OCI-LY1 (cell line): ENCODE results near the gene CFAP221.

ENCODE experiments used
- H2AFZ ChIP-seq: fragments of 200-600 bp; sonication (generic), shearing (Covaris generic); 2 replicates; pipeline ENCODE4 v1.6.0; 2014; ENCODE audit warnings: antibody characterized with exemption, mild to moderate bottlenecking, low read length
- H3F3A ChIP-seq: fragments of 200-600 bp; sonication (generic), shearing (Covaris generic); 2 replicates; pipeline ENCODE4 v1.6.0; 2014; ENCODE audit warnings: mild to moderate bottlenecking, antibody characterized with exemption, low read length, moderate library complexity; ENCODE audit not compliant: insufficient read depth
- H3K27ac ChIP-seq: fragments of 200-600 bp; sonication (generic); 2 replicates; pipeline ENCODE4 v1.5.1; 2014; ENCODE audit warnings: low read length, mixed run types, mild to moderate bottlenecking, low read depth; ENCODE audit not compliant: poor library complexity, severe bottlenecking
- H3K27me3 ChIP-seq: fragments of 200-600 bp; sonication (generic); 2 replicates; pipeline ENCODE4 v1.6.0; 2014; ENCODE audit warnings: antibody characterized with exemption, mild to moderate bottlenecking, low read length, moderate library complexity; ENCODE audit not compliant: insufficient read depth
- H3K36me3 ChIP-seq: fragments of 200-600 bp; sonication (generic); 2 replicates; pipeline ENCODE4 v1.6.1; 2014; ENCODE audit warnings: mild to moderate bottlenecking, antibody characterized with exemption, low read length, moderate library complexity, mixed read lengths; ENCODE audit not compliant: insufficient read depth
- H3K4me1 ChIP-seq: fragments of 200-600 bp; sonication (generic); 2 replicates; pipeline ENCODE4 v1.5.1; 2014; ENCODE audit warnings: mild to moderate bottlenecking, low read length, moderate library complexity; ENCODE audit not compliant: insufficient read depth, severe bottlenecking
- H3K4me2 ChIP-seq: fragments of 200-600 bp; sonication (generic), shearing (Covaris generic); 2 replicates; pipeline ENCODE4 v1.6.1; 2014; ENCODE audit warnings: low read length
- H3K4me3 ChIP-seq: fragments of 200-600 bp; sonication (generic); 2 replicates; pipeline ENCODE4 v1.5.1; 2014; ENCODE audit warnings: low read length, low read depth, mild to moderate bottlenecking, mixed read lengths; ENCODE audit not compliant: poor library complexity, severe bottlenecking
- H3K79me2 ChIP-seq: fragments of 200-600 bp; shearing (Covaris generic); 2 replicates; pipeline ENCODE4 v1.6.1; 2016; ENCODE audit warnings: mixed run types, low read length, mixed read lengths; ENCODE audit not compliant: insufficient read depth
- H3K9ac ChIP-seq: fragments of 200-600 bp; sonication (generic), shearing (Covaris generic); 2 replicates; pipeline ENCODE4 v1.6.1; 2014; ENCODE audit warnings: mild to moderate bottlenecking, low read length, mixed read lengths
- H3K9me2 ChIP-seq: fragments of 200-600 bp; sonication (generic), shearing (Covaris generic); 2 replicates; pipeline ENCODE4 v1.6.1; 2014; ENCODE audit warnings: low read depth, mild to moderate bottlenecking, low read length, mixed read lengths
- H3K9me3 ChIP-seq: fragments of 200-600 bp; shearing (Covaris generic); 2 replicates; pipeline ENCODE4 v1.6.1; 2014; ENCODE audit warnings: low read length, mixed read lengths
- H4K20me1 ChIP-seq: fragments of 200-600 bp; sonication (generic), shearing (Covaris generic); 2 replicates; pipeline ENCODE4 v1.6.0; 2016; ENCODE audit warnings: mild to moderate bottlenecking, low read length; ENCODE audit not compliant: insufficient read depth
- CTCF ChIP-seq: fragments of 200-600 bp; sonication (generic), shearing (Covaris generic); IDR thresholded peaks from 2 replicates; pipeline ENCODE4 v1.5.1; 2017; ENCODE audit warnings: mild to moderate bottlenecking, antibody characterized with exemption, low read length, moderate library complexity, mixed read lengths
- EZH2 ChIP-seq: fragments of 200-600 bp; sonication (generic), shearing (Covaris generic); IDR thresholded peaks from 2 replicates; pipeline ENCODE4 v1.8.0; 2017; ENCODE audit warnings: borderline replicate concordance, mixed run types, mild to moderate bottlenecking, antibody characterized with exemption, low read length, moderate library complexity, mixed read lengths

CFAP221 gene

GRCh38 chr2:119660343-119660658 lies 116.1 kb downstream of the CFAP221 start:
- no peaks in the 10 kb centered on the region for H3K4me1 ChIP-seq

DNA sequence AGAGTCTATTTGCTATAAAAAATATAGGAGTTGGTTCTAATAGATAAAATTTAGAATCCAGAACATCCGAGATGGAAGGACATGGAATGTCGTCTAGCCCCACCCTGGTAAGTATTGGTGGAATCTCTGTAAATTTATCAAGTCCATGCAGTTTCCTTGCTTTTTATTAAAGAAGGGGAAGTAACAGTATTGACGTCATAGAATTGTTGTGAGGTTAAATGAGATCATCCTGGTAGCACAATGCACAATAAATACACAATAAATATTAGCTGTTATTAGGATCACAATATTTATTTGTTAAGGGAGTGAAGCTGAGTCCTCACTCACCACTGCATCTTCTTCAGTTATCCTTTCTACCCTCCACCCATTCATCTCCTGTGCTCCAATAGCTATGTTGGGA lies 118.0 kb downstream of the CFAP221 start:
- Histone ChIP-seq H3K9ac (no peak overlapping the region), H3K4me3 (no peak overlapping the region), H3K36me3 (no peaks in the 10 kb centered on the region), H3K9me2 (no peaks in the 10 kb centered on the region), H3F3A (no peaks in the 10 kb centered on the region), H3K4me1 (no peaks in the 10 kb centered on the region), H4K20me1 (no peaks in the 10 kb centered on the region), H3K4me2 (no peak overlapping the region), H3K27me3 (no peaks in the 10 kb centered on the region), H2AFZ (no peak overlapping the region), H3K9me3 (no peaks in the 10 kb centered on the region), H3K79me2 (no peaks in the 10 kb centered on the region), H3K27ac (no peak overlapping the region)
- no peak for TF ChIP-seq CTCF
- no peak for TF ChIP-seq EZH2

More at GRCh38 chr2:119660343-119660658, 116.1 kb downstream of the CFAP221 start:
- H3K79me2 ChIP-seq, result no peaks in the 10 kb centered on the region
- TF ChIP-seq CTCF (no peak; the same call in 1 of the 2 replicates), EZH2 (no peak)
- H2AFZ ChIP-seq, result no peak overlapping the region
- H3K9me3 ChIP-seq, result no peaks in the 10 kb centered on the region
- H3K36me3 ChIP-seq, result no peaks in the 10 kb centered on the region
- no peak overlapping the region for H3K9ac ChIP-seq
- no peaks in the 10 kb centered on the region for H3F3A ChIP-seq
- H3K4me2 ChIP-seq, result no peak overlapping the region
- H3K27ac ChIP-seq, result no peak overlapping the region
- H4K20me1 ChIP-seq, result no peaks in the 10 kb centered on the region
- H3K27me3 ChIP-seq, result no peaks in the 10 kb centered on the region
- H3K9me2 ChIP-seq, result no peaks in the 10 kb centered on the region
- no peak overlapping the region for H3K4me3 ChIP-seq

DNA sequence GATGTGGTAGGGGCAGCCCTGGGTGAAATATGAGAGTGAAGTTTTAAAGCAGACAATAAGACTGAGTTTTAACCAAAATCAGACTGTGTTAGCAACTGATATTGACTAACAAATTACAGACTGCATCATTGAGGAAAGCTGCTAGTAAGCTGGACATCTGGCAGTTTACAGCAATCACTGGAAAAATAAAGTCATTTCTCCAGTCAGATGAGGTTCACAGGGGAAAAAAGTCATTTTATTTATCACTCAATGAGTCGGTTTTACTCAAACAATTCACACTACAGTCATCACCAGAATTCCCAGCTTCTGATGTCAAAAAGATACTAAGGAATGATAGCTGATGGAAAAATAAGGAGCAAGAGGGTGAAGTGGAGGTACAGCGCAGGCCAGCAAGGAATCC lies 124.3 kb downstream of the CFAP221 start:
- no peaks in the 10 kb centered on the region; the same call in 1 of the 2 replicates for H3K36me3 ChIP-seq
- H4K20me1 ChIP-seq, result no peaks in the 10 kb centered on the region
- TF ChIP-seq CTCF (no peak), EZH2 (no peak)
- no peak overlapping the region for H2AFZ ChIP-seq
- H3K4me2 ChIP-seq, result no peak overlapping the region
- no peaks in the 10 kb centered on the region for H3K9me3 ChIP-seq
- no peaks in the 10 kb centered on the region for H3K4me1 ChIP-seq
- H3K9ac ChIP-seq, result no peak overlapping the region
- H3K4me3 ChIP-seq, result no peak overlapping the region
- no peaks in the 10 kb centered on the region for H3K9me2 ChIP-seq
- no peaks in the 10 kb centered on the region for H3K79me2 ChIP-seq
- H3K27me3 ChIP-seq, result peaks cover 3% of the 10 kb centered on the region; the same call in 1 of the 2 replicates
- H3F3A ChIP-seq, result no peaks in the 10 kb centered on the region
- no peak overlapping the region for H3K27ac ChIP-seq
